BE2C (cell line): ENCODE data around the gene NTPCR.

Experiments used
- DNase-seq: peaks from one replicate; pipeline ENCODE4 v3.0.0-alpha.2; 2020
- H3K27me3 ChIP-seq: fragments of 250-450 bp; sonication (Bioruptor Pico); 2 replicates; pipeline ENCODE4 v1.5.1; 2020; ENCODE audit warnings: mild to moderate bottlenecking
- H3K36me3 ChIP-seq: fragments of 250-450 bp; sonication (Bioruptor Pico); 2 replicates; pipeline ENCODE4 v1.5.1; 2020; ENCODE audit warnings: mild to moderate bottlenecking
- H3K4me1 ChIP-seq: fragments of 250-450 bp; sonication (Bioruptor Pico); 2 replicates; pipeline ENCODE4 v1.5.1; 2020
- H3K4me3 ChIP-seq: 2 replicates; pipeline ENCODE4 v1.5.1; 2011; ENCODE audit warnings: low read depth, low read length
- H3K9me3 ChIP-seq: fragments of 250-450 bp; sonication (Bioruptor Pico); 2 replicates; pipeline ENCODE4 v1.5.1; 2020
- TF ChIP-seq, protein P1 (sequence below): IDR thresholded peaks from 2 replicates; pipeline ENCODE4 v1.5.1; 2012; ENCODE audit warnings: mild to moderate bottlenecking, low read depth, low read length

The NTPCR gene

DNA sequence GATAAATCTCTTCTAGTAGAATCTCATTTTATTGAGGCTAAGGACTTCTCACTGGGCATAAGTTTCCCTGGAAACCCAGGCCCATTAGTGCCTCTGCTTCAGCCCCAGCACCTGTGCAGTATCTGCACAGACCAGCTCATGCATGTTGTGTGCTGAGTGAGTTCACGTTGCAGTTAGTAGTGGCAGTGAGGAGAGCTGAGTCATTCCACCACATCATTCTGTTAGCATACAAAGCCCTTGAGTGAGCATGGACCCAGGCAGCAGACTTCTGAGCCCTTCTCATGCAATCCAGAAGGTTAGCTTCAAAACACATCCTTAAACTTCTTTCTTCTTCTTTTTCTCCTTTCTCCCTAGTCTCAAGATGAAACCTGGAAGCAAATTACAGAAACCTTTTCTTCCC is 45.8 kb upstream of the NTPCR start:
- H3K9me3 ChIP-seq = no peaks in the 10 kb centered on the region
- no peaks in the 10 kb centered on the region; the same call in 1 of the 2 replicates for H3K4me1 ChIP-seq
- no peak overlapping the region for H3K4me3 ChIP-seq
- H3K27me3 ChIP-seq = no peaks in the 10 kb centered on the region
- TF ChIP-seq, protein P1, sequence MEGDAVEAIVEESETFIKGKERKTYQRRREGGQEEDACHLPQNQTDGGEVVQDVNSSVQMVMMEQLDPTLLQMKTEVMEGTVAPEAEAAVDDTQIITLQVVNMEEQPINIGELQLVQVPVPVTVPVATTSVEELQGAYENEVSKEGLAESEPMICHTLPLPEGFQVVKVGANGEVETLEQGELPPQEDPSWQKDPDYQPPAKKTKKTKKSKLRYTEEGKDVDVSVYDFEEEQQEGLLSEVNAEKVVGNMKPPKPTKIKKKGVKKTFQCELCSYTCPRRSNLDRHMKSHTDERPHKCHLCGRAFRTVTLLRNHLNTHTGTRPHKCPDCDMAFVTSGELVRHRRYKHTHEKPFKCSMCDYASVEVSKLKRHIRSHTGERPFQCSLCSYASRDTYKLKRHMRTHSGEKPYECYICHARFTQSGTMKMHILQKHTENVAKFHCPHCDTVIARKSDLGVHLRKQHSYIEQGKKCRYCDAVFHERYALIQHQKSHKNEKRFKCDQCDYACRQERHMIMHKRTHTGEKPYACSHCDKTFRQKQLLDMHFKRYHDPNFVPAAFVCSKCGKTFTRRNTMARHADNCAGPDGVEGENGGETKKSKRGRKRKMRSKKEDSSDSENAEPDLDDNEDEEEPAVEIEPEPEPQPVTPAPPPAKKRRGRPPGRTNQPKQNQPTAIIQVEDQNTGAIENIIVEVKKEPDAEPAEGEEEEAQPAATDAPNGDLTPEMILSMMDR = no peak
- no peak for DNase-seq
- no peaks in the 10 kb centered on the region for H3K36me3 ChIP-seq

DNA sequence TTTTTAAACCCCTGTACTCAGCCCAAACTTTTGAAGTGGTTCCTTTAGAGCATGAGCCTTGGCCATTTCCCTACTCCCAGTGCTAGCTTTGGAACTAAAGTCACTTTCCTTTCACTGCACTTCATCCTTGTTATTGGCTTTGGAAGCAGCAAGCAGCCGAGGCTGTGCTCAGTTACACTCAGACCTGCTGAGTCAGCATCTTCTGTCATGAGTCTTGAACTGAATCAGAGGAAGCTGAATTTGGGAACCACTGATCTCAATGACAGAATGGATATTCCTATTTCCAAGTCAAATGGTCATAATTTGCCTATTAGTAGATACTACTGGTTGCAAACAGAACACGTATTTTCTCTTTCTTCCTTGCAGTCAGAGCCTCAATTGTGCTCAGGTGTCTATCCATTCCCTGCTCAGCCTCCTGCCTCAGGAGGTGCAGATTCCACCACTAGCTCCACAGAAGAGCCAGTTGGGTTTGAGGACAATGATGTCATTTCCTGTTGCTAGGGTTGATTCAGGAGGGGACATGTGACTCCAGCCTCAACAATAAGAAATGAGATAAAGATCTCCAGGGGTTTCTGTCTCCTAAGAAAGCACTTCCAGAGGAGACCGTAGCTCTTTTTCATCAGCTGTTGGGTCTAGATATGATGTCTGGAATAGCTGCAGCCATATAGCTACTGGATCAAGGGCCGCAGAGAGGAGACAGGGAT is 44.9 kb upstream of the NTPCR start:
- Histone ChIP-seq H3K36me3 (no peaks in the 10 kb centered on the region), H3K4me3 (no peak overlapping the region), H3K27me3 (no peaks in the 10 kb centered on the region), H3K9me3 (no peaks in the 10 kb centered on the region), H3K4me1 (no peaks in the 10 kb centered on the region; the same call in 1 of the 2 replicates)
- TF ChIP-seq, protein P1 = no peak
- no peak for DNase-seq

DNA sequence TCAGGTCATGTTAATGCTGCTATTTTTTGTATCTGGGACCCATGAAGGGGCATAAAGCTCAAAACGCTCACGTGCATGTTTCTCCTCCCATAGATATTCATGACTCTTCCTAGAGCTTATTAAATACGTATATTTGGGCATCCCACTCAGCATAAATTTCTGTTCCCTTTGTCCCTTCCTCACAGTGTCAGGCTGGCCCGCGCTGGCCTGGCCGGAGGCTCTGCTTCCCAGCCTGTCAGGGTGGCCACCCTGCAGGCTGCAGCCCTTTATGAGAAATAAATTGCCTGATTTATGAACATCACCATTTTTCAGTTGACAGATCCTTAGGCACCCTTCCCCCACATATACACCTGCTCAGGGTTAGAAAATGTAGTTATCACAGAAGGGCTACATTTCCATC is 44.0 kb upstream of the NTPCR start:
- TF ChIP-seq, protein P1 = no peak
- Histone ChIP-seq H3K4me1 (no peaks in the 10 kb centered on the region; the same call in 1 of the 2 replicates), H3K36me3 (no peaks in the 10 kb centered on the region)

DNA sequence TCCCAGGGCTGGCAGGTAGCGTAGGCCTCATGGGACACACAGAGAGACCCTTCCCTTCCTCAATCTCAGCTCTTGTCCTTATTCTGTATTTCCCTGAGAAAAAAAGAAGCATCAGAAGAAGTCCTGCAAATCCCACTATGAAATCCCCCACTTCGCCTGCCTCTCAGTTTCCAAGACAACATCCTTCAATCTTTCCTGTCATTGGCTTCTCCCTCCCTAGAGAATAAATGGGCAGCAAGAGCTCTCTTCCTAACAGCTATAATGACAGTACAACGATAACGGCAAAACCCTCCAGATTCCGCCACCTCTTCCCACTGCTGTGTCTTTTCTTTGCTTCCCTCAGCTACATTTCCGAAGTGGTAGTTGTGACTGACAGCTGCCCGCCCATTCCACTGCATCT is 41.6 kb upstream of the NTPCR start:
- Histone ChIP-seq H3K4me3 (no peak overlapping the region), H3K4me1 (no peaks in the 10 kb centered on the region), H3K36me3 (no peaks in the 10 kb centered on the region), H3K9me3 (no peaks in the 10 kb centered on the region), H3K27me3 (no peaks in the 10 kb centered on the region)
- DNase-seq = no peak
- TF ChIP-seq, protein P1 = no peak

More for the DNA sequence above, 44.0 kb upstream of the NTPCR start:
- H3K4me3 ChIP-seq = no peak overlapping the region
- no peak for DNase-seq
- H3K27me3 ChIP-seq = no peaks in the 10 kb centered on the region
- H3K9me3 ChIP-seq = no peaks in the 10 kb centered on the region

DNA sequence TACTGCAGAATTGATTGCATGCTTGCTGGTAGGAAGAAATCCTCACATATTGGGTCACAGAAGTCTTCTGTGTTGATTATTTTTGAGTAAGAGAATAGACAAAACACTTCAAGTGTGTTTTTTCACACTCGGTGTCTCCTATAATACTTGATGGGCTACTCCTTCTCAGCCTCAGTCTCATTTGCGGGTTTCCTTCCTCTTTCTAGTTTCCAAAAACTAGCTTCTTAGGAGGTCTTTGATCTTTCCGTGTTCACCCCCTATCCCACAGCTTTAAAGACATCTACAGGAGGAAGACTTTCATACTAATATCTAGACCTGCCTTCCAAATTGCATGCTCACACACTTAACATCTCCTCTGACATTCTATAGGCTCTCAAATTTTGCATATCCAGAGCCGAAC is 40.7 kb upstream of the NTPCR start:
- Histone ChIP-seq H3K36me3 (no peaks in the 10 kb centered on the region), H3K27me3 (no peaks in the 10 kb centered on the region), H3K9me3 (no peaks in the 10 kb centered on the region), H3K4me3 (no peak overlapping the region), H3K4me1 (no peaks in the 10 kb centered on the region)
- TF ChIP-seq, protein P1 = no peak
- DNase-seq = no peak

DNA sequence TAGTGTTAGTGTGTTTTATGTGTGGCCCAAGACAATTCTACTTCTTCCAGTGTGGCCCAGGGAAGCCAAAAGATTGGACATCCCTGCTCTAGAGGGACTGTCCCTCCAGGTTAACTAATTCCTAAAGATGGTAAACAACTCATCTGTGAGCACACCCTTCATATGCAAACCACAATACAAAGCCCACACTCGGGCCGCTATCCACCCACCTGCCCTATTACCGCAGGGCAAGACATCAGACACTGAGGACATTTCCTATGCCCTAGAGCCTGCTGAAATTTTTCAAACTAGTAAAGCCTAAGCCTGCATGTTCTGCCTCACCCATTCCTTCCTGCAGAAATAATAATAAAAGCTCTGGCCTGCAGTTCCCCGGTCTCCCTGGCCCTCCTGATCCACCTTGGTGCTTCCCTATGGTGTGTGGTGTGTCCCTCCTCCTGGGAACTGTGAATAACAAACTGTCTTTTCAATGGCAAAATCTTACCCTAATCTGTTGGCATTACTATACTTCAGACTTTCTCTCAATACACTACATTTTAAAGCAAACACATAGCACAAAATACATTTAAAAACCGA is 39.3 kb upstream of the NTPCR start:
- no peak for DNase-seq
- no peaks in the 10 kb centered on the region for H3K27me3 ChIP-seq
- TF ChIP-seq, protein P1 = no peak

More for the DNA sequence above, 39.3 kb upstream of the NTPCR start:
- no peaks in the 10 kb centered on the region for H3K36me3 ChIP-seq
- no peaks in the 10 kb centered on the region for H3K4me1 ChIP-seq
- no peaks in the 10 kb centered on the region for H3K9me3 ChIP-seq
- H3K4me3 ChIP-seq = no peak overlapping the region
